Right renal cortex interstitium (tissue), 3 donors: ENCODE data around the gene FIBCD1. TPM values are rescaled to one million over a fixed set of nuclear protein-coding genes. Genes with fewer than 3 reads are reported as not detected.

Experiments
- DNase-seq, 3 donors: peaks; one replicate each; pipeline ENCODE4 v3.0.0-alpha.2; 2013; ENCODE audit warnings: low read depth in 3 of 3, low spot score in 2 of 3
- polyA plus RNA-seq, 3 donors: library from polyadenylated mRNA; unstranded; fragments of 120-200 nt; gene quantifications; one replicate each; pipeline ENCODE4 v1.2.1, GENCODE V29; 2013; ENCODE audit not compliant: insufficient read length in 3 of 3

FIBCD1 gene
- polyA plus RNA-seq, 3 donors = 0.08 to 0.37 (median 0.33) TPM

GRCh38 chr9:130937146-130938076 is 1.6 kb downstream of the FIBCD1 start:
- no peak for DNase-seq

- no peak for DNase-seq
These were observed 2.5 kb downstream of the FIBCD1 start for GRCh38 chr9:130936285-130937117.

- DNase-seq = no peak
These were observed 3.3 kb downstream of the FIBCD1 start for GRCh38 chr9:130935648-130936271.

GRCh38 chr9:130934702-130935647 is 4.1 kb downstream of the FIBCD1 start:
- DNase-seq = no peak

GRCh38 chr9:130934246-130934645 is 4.8 kb downstream of the FIBCD1 start:
- no peak for DNase-seq

- DNase-seq = no peak
These were observed 5.7 kb downstream of the FIBCD1 start for GRCh38 chr9:130933114-130934046.

GRCh38 chr9:130932255-130933079 is 6.6 kb downstream of the FIBCD1 start:
- DNase-seq = no peak

GRCh38 chr9:130931508-130932254 is 7.4 kb downstream of the FIBCD1 start:
- DNase-seq = no peak

- DNase-seq = no peak
These were observed 8.2 kb downstream of the FIBCD1 start for GRCh38 chr9:130930804-130931349.

- DNase-seq = no peak
These were observed 8.8 kb downstream of the FIBCD1 start for GRCh38 chr9:130930132-130930803.

- no peak for DNase-seq
These were observed 9.4 kb downstream of the FIBCD1 start for GRCh38 chr9:130929571-130930038.

GRCh38 chr9:130927995-130928900 is 10.8 kb downstream of the FIBCD1 start:
- no peak for DNase-seq

GRCh38 chr9:130927338-130927737 is 11.7 kb downstream of the FIBCD1 start:
- DNase-seq = no peak

- DNase-seq = no peak
These were observed 13.9 kb downstream of the FIBCD1 start for GRCh38 chr9:130925050-130925678.

GRCh38 chr9:130924448-130924788 is 14.6 kb downstream of the FIBCD1 start:
- no peak for DNase-seq
